Chondrocyte (in vitro differentiated cells): Measurements from ENCODE around the gene SHLD2. TPM values are rescaled to one million over a fixed set of nuclear protein-coding genes. Genes with fewer than 3 reads are reported as not detected.
"Not testable (repeated sequence)": the region's sequence is repeated elsewhere in the genome, so short reads cannot be mapped to it uniquely, and the experiment has no call there.

ENCODE experiments used
- DNase-seq: peaks from one replicate; pipeline ENCODE4 v3.0.0; 2021; ENCODE audit warnings: mixed read lengths, low spot score
- H3K27ac Mint-ChIP-seq: one replicate; pipeline ENCODE4 v1.8.0; 2021; ENCODE audit warnings: mild to moderate bottlenecking, moderate library complexity, mixed read lengths; ENCODE audit not compliant: unreplicated experiment
- H3K27me3 Mint-ChIP-seq: 2 replicates; pipeline ENCODE4 v1.8.0; 2021; ENCODE audit warnings: low read depth, mixed read lengths
- H3K36me3 Mint-ChIP-seq: 2 replicates; pipeline ENCODE4 v1.8.0; 2021; ENCODE audit warnings: low read depth, mixed read lengths
- H3K4me1 Mint-ChIP-seq: 2 replicates; pipeline ENCODE4 v1.8.0; 2021; ENCODE audit warnings: low read depth, mild to moderate bottlenecking, mixed read lengths
- H3K4me3 Mint-ChIP-seq: one replicate; pipeline ENCODE4 v1.8.0; 2021; ENCODE audit warnings: mild to moderate bottlenecking, moderate library complexity, mixed read lengths; ENCODE audit not compliant: unreplicated experiment
- H3K9me3 Mint-ChIP-seq: 2 replicates; pipeline ENCODE4 v1.8.0; 2021; ENCODE audit warnings: low read depth, mixed read lengths
- total RNA-seq: library from RNA; stranded (reverse); gene quantifications from 3 replicates; pipeline ENCODE4 v1.2.1, GENCODE V29; 2021

Gene SHLD2
- total RNA-seq, 1 donor from 2014 or later = 29.2 TPM

GRCh38 chr10:87177587-87177986 lies 82.6 kb downstream of the SHLD2 start:
- H3K36me3 Mint-ChIP-seq, H3K4me1 Mint-ChIP-seq, H3K27ac Mint-ChIP-seq, H3K9me3 Mint-ChIP-seq, H3K4me3 Mint-ChIP-seq, DNase-seq, H3K27me3 Mint-ChIP-seq: not testable (repeated sequence)

- peaks cover 25% of the 10 kb centered on the region for H3K36me3 Mint-ChIP-seq
- peaks cover 14% of the 10 kb centered on the region for H3K9me3 Mint-ChIP-seq
- H3K27ac Mint-ChIP-seq, H3K4me1 Mint-ChIP-seq, H3K4me3 Mint-ChIP-seq, H3K27me3 Mint-ChIP-seq, DNase-seq: not testable (repeated sequence)
Measured at GRCh38 chr10:87184421-87184820, 89.4 kb downstream of the SHLD2 start.

- not testable (repeated sequence) for H3K4me3 Mint-ChIP-seq, H3K27ac Mint-ChIP-seq, H3K4me1 Mint-ChIP-seq, DNase-seq, H3K27me3 Mint-ChIP-seq
- peaks cover 25% of the 10 kb centered on the region for H3K36me3 Mint-ChIP-seq
- peaks cover 14% of the 10 kb centered on the region for H3K9me3 Mint-ChIP-seq
Measured at GRCh38 chr10:87186016-87186415, 91.0 kb downstream of the SHLD2 start.

- H3K27ac Mint-ChIP-seq, H3K4me1 Mint-ChIP-seq, DNase-seq, H3K27me3 Mint-ChIP-seq, H3K4me3 Mint-ChIP-seq: not testable (repeated sequence)
- Mint-ChIP-seq H3K9me3 (peaks cover 14% of the 10 kb centered on the region), H3K36me3 (peaks cover 30% of the 10 kb centered on the region)
Measured at GRCh38 chr10:87187573-87187972, 92.6 kb downstream of the SHLD2 start.

- not testable (repeated sequence) for H3K4me1 Mint-ChIP-seq, H3K4me3 Mint-ChIP-seq, H3K27me3 Mint-ChIP-seq, H3K27ac Mint-ChIP-seq, H3K9me3 Mint-ChIP-seq, DNase-seq
- peaks cover 14% of the 10 kb centered on the region for H3K36me3 Mint-ChIP-seq
Measured at GRCh38 chr10:87191841-87192240, 96.8 kb downstream of the SHLD2 start.

GRCh38 chr10:87200924-87201323 lies 105.9 kb downstream of the SHLD2 start:
- H3K4me3 Mint-ChIP-seq, DNase-seq, H3K27me3 Mint-ChIP-seq, H3K9me3 Mint-ChIP-seq, H3K4me1 Mint-ChIP-seq, H3K27ac Mint-ChIP-seq, H3K36me3 Mint-ChIP-seq: not testable (repeated sequence)

- H3K9me3 Mint-ChIP-seq, H3K27me3 Mint-ChIP-seq, DNase-seq, H3K27ac Mint-ChIP-seq, H3K36me3 Mint-ChIP-seq, H3K4me3 Mint-ChIP-seq: not testable (repeated sequence)
- peaks cover 13% of the 10 kb centered on the region for H3K4me1 Mint-ChIP-seq
Measured at GRCh38 chr10:87204801-87205200, 109.8 kb downstream of the SHLD2 start.

GRCh38 chr10:87206922-87207321 lies 111.9 kb downstream of the SHLD2 start:
- not testable (repeated sequence) for H3K27me3 Mint-ChIP-seq, H3K9me3 Mint-ChIP-seq, H3K36me3 Mint-ChIP-seq, DNase-seq
- H3K27ac Mint-ChIP-seq = peak overlapping the region; percentile 77
- H3K4me3 Mint-ChIP-seq = peak overlapping the region; percentile 2
- peaks cover 17% of the 10 kb centered on the region for H3K4me1 Mint-ChIP-seq

- H3K4me1 Mint-ChIP-seq = peaks cover 18% of the 10 kb centered on the region
- not testable (repeated sequence) for H3K36me3 Mint-ChIP-seq, H3K9me3 Mint-ChIP-seq, H3K27me3 Mint-ChIP-seq, DNase-seq, H3K4me3 Mint-ChIP-seq, H3K27ac Mint-ChIP-seq
Measured at GRCh38 chr10:87210309-87210708, 115.3 kb downstream of the SHLD2 start.

- H3K27me3 Mint-ChIP-seq, DNase-seq, H3K36me3 Mint-ChIP-seq, H3K4me3 Mint-ChIP-seq, H3K9me3 Mint-ChIP-seq: not testable (repeated sequence)
- Mint-ChIP-seq H3K27ac (peak overlapping the region; percentile 22), H3K4me1 (peaks cover 16% of the 10 kb centered on the region)
Measured at GRCh38 chr10:87211848-87212247, 116.8 kb downstream of the SHLD2 start.

GRCh38 chr10:87213150-87213765 lies 118.3 kb downstream of the SHLD2 start:
- DNase-seq, H3K4me3 Mint-ChIP-seq, H3K27ac Mint-ChIP-seq, H3K27me3 Mint-ChIP-seq, H3K9me3 Mint-ChIP-seq, H3K36me3 Mint-ChIP-seq: not testable (repeated sequence)
- peaks cover 12% of the 10 kb centered on the region for H3K4me1 Mint-ChIP-seq

GRCh38 chr10:87213806-87214205 lies 118.8 kb downstream of the SHLD2 start:
- not testable (repeated sequence) for H3K9me3 Mint-ChIP-seq, H3K27me3 Mint-ChIP-seq, H3K27ac Mint-ChIP-seq, DNase-seq, H3K4me3 Mint-ChIP-seq, H3K36me3 Mint-ChIP-seq
- H3K4me1 Mint-ChIP-seq = peaks cover 12% of the 10 kb centered on the region

- not testable (repeated sequence) for H3K4me3 Mint-ChIP-seq, H3K27ac Mint-ChIP-seq, H3K27me3 Mint-ChIP-seq, DNase-seq, H3K9me3 Mint-ChIP-seq, H3K36me3 Mint-ChIP-seq
- peaks cover 12% of the 10 kb centered on the region for H3K4me1 Mint-ChIP-seq
Measured at GRCh38 chr10:87216120-87216519, 121.1 kb downstream of the SHLD2 start.
